Right atrium auricular region (tissue), 2 donors: ENCODE data around the gene RNU5B-1. TPM values are rescaled to one million over a fixed set of nuclear protein-coding genes. Genes with fewer than 3 reads are reported as not detected.

Experiments used
- DNase-seq: peaks from one replicate; pipeline ENCODE4 v3.0.0-alpha.2; 2019; ENCODE audit warnings: low spot score
- H3K27ac ChIP-seq, 2 donors: fragments of 200-600 bp; sonication (generic); 1 replicate in 1 of 2; 2 replicates in 1 of 2; pipeline ENCODE4 v1.5.1; 2016 to 2019
- H3K27me3 ChIP-seq, 2 donors: fragments of 200-600 bp; sonication (generic); one replicate each; pipeline versions ENCODE4 v1.5.1 to v1.6.0; 2017 to 2019
- H3K36me3 ChIP-seq: fragments of 200-600 bp; sonication (generic); one replicate; pipeline ENCODE4 v1.5.1; 2016
- H3K4me1 ChIP-seq, 2 donors: fragments of 200-600 bp; sonication (generic); one replicate each; pipeline versions ENCODE4 v1.5.1 to v1.6.0; 2017 to 2019
- H3K4me3 ChIP-seq, 2 donors: fragments of 200-600 bp; sonication (generic); 1 replicate in 1 of 2; 2 replicates in 1 of 2; pipeline ENCODE4 v1.5.1; 2017 to 2019; ENCODE audit warnings: mild to moderate bottlenecking in 1 of 2, moderate library complexity in 1 of 2
- H3K9me3 ChIP-seq, 2 donors: fragments of 200-600 bp; sonication (generic); one replicate each; pipeline ENCODE4 v1.5.1; 2019
- total RNA-seq, 2 donors: library from RNA; depleted of rRNA; stranded (reverse); fragments of >200 nt; gene quantifications; one replicate each; pipeline ENCODE4 v1.1.0, GENCODE V29; 2016
- TF ChIP-seq, protein P1 (sequence below), 2 donors: fragments of 200-600 bp; sonication (generic); IDR thresholded peaks; one replicate each; pipeline ENCODE4 v1.5.1; 2019; ENCODE audit warnings: antibody characterized with exemption in 2 of 2

RNU5B-1 gene
- total RNA-seq, 2 donors from 2014 or later = not detected

GRCh38 chr15:65323071-65323511 is 18.6 kb downstream of the RNU5B-1 start:
- Histone ChIP-seq H3K4me1 (no peaks in the 10 kb centered on the region), H3K27ac (no peak overlapping the region), H3K36me3 (no peaks in the 10 kb centered on the region), H3K27me3 (no peaks in the 10 kb centered on the region), H3K4me3 (no peak overlapping the region), H3K9me3 (no peaks in the 10 kb centered on the region)
- DNase-seq = no peak
- TF ChIP-seq, protein P1, sequence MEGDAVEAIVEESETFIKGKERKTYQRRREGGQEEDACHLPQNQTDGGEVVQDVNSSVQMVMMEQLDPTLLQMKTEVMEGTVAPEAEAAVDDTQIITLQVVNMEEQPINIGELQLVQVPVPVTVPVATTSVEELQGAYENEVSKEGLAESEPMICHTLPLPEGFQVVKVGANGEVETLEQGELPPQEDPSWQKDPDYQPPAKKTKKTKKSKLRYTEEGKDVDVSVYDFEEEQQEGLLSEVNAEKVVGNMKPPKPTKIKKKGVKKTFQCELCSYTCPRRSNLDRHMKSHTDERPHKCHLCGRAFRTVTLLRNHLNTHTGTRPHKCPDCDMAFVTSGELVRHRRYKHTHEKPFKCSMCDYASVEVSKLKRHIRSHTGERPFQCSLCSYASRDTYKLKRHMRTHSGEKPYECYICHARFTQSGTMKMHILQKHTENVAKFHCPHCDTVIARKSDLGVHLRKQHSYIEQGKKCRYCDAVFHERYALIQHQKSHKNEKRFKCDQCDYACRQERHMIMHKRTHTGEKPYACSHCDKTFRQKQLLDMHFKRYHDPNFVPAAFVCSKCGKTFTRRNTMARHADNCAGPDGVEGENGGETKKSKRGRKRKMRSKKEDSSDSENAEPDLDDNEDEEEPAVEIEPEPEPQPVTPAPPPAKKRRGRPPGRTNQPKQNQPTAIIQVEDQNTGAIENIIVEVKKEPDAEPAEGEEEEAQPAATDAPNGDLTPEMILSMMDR (IDR thresholded peaks at IDR 0.05) = no peak

DNA sequence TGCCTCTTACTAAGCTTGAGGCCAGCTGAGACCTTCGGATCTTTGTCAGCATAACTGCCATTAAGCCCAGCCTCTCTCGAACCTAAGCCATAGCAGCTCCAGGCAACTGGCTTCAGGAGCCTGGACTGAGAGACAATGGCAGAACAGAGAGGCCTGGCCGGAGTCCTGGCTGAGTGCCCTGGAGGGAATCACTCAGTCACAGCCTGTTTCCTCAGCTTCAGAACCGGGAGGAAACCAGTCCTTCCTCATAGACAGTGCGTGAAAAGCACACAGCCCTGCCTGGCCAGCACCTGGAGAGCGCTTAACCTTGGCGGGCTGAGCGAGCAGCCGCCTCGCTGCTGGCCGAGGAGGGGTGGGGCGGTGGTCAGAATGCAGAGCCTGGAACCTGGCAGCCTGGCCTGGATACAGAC is 21.6 kb downstream of the RNU5B-1 start:
- TF ChIP-seq, protein P1 (IDR thresholded peaks at IDR 0.05) = no peak
- Histone ChIP-seq H3K27ac (no peak overlapping the region), H3K9me3 (no peaks in the 10 kb centered on the region), H3K27me3 (no peaks in the 10 kb centered on the region), H3K4me3 (no peak overlapping the region), H3K36me3 (no peaks in the 10 kb centered on the region), H3K4me1 (no peaks in the 10 kb centered on the region)
- no peak for DNase-seq

GRCh38 chr15:65326818-65327217 is 22.3 kb downstream of the RNU5B-1 start:
- DNase-seq = no peak
- Histone ChIP-seq H3K9me3 (no peaks in the 10 kb centered on the region), H3K4me3 (no peak overlapping the region), H3K4me1 (no peaks in the 10 kb centered on the region), H3K27ac (no peak overlapping the region), H3K36me3 (no peaks in the 10 kb centered on the region), H3K27me3 (no peaks in the 10 kb centered on the region)
- TF ChIP-seq, protein P1 (IDR thresholded peaks at IDR 0.05) = no peak

DNA sequence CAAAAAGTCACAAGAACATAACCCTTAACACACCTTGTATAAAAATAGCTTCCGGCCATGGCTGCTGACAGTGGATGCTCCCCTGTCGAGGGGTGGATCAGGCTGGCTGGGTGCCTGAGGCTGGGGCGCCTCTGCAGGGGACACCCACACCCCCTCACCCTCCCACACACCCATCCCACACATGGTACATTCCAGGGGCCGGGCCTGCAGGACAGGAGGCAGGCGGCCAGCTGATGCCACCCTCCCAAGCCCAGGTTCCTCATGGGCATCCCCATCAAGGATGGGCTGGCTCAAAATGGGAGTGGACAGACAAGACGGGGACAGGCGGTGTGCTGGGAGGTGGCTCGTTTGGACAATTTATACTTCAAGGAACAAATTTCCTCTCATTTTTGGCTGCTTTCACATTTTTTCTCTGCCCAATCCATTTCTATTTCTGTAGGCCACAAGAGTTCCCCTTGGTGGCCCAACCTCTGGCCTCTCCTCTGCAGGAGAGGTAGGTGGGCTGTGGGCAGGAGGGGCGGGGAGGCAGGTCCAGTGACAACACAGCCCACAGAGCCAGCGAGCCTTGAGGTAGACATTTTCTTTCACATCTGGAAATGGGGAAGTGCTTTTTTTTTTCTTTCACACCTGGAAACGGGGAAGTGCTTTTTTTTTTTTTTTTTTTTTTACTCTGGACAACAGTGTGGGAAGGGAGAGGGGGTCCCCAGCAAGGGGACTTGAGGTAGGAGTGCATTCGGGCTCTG is 23.3 kb downstream of the RNU5B-1 start:
- Histone ChIP-seq H3K36me3 (no peaks in the 10 kb centered on the region), H3K27ac (no peak overlapping the region), H3K9me3 (no peaks in the 10 kb centered on the region), H3K4me1 (no peaks in the 10 kb centered on the region), H3K4me3 (no peak overlapping the region), H3K27me3 (no peaks in the 10 kb centered on the region)
- no peak for DNase-seq
- TF ChIP-seq, protein P1 (IDR thresholded peaks at IDR 0.05) = no peak

- Histone ChIP-seq H3K27me3 (no peaks in the 10 kb centered on the region), H3K4me3 (no peak overlapping the region), H3K4me1 (no peaks in the 10 kb centered on the region), H3K36me3 (no peaks in the 10 kb centered on the region), H3K27ac (no peak overlapping the region), H3K9me3 (no peaks in the 10 kb centered on the region)
- DNase-seq = no peak
- TF ChIP-seq, protein P1 (IDR thresholded peaks at IDR 0.05) = no peak
Observed at GRCh38 chr15:65328506-65329287, 24.2 kb downstream of the RNU5B-1 start.
